ENCODE results near the gene HTT.
"Not testable (repeated sequence)": the region's sequence is repeated elsewhere in the genome, so short reads cannot be mapped to it uniquely, and the experiment has no call there.

HTT gene

DNA sequence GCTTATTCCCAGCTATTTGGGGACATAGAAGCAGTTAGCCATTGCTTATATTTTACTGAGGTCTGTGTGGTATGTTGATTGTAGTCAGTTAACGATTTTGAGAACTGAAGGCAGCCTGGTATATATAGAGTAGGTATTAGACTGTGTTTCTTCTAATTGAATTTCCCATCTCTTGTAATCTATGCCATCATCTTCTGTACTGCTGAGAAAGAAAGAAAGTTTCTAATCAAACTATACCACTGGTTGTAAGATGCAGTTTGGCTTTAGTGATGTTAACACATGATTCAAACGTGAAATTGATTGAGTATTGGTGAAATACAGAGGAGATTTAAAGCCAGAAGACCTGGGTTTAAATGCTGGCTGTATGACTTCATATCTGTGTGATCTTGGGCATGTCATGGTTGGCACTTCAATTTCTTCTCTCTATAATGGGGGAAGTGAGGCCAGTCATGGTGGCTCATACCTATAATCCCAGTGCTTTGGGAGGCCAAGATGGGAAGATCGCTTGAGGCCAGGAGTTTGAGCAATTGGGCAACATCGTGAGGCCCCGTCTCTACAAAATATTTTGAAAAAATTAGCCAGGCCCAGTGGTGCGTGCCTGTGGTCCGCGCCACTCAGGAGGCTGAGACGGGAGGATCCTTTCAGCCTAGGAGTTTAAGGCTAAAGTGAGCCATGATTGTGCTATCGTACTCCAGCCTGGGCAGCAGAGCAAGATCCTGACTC lies 11.6 kb downstream of the HTT start:
- no peak for DNase-seq

DNA sequence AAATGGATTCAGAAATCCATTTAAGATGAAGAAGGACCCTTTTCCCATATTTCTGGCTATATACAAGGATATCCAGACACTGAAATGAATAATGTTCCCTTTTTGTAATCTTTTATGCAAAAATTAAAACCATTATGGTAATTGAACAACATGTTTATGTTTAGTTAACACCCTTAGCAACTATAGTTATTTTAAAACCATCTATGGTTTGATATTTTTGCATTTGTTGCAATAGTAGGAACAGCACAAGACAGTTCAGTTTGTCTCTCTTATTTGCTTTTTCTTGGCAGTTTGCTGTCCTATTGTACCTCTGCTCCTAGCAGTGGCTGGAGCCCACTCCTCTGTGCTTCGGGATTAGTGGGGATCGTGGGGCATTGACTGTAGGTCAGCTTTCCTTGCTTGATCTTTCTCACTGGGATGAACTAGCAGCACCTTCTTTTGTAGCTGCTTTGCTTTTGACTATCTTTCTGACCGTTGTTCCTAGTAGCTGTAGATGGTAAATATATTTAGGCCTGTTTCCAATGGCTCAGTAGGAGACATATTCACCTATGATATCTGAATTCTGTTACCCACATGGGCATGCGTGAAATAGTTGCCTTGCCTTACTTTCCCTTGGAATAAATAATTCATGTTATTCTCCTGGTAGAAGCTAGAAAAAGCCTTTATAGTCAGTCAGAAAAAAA lies 12.8 kb downstream of the HTT start:
- no peak for DNase-seq

DNA sequence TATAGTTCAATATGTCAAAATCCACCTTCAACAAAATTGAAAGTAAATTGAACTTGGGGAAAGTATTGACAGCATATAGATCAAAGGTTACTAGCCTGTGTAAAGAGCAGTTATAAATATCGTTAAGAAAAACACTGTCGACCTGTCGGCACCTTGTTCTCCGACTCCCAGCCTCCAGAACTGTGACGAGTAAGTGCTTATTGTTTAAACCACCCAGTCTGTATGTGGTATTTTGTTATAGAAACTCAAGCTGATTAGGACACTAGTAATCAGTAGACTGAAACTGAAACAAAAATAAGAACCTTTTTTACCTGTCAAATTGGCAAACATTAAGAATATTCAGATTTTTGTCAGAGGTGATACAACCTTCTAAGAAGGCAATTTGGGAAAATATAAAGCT lies 17.0 kb downstream of the HTT start:
- no peak for DNase-seq

DNA sequence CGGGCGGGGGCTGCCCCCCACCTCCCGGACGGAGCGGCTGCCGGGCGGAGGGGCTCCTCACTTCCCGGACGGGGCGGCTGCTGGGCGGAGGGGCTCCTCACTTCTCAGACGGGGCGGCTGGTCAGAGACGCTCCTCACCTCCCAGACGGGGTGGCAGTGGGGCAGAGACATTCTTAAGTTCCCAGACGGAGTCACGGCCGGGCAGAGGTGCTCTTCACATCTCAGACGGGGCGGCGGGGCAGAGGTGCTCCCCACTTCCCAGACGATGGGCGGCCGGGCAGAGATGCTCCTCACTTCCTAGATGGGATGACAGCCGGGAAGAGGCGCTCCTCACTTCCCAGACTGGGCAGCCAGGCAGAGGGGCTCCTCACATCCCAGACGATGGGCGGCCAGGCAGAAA lies 20.2 kb downstream of the HTT start:
- DNase-seq: not testable (repeated sequence)

DNA sequence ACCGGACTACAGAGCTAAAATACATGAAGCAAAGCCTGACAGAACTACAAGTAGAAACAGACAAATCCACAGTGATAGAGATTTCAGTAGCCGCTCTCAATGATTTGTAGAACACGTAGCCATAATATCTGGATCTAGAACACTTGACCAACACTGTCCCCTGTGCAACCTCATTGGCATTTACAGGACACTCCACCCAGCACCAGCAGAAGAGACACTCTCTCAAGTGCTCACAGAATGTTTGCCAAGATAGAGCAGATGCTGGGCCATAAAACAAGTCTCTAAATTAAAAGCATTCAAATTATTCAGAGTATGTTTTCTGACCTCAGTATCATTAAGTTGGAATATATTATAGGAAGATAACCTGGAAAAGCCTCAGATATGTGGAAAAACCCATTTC lies 21.7 kb downstream of the HTT start:
- no peak for DNase-seq

DNA sequence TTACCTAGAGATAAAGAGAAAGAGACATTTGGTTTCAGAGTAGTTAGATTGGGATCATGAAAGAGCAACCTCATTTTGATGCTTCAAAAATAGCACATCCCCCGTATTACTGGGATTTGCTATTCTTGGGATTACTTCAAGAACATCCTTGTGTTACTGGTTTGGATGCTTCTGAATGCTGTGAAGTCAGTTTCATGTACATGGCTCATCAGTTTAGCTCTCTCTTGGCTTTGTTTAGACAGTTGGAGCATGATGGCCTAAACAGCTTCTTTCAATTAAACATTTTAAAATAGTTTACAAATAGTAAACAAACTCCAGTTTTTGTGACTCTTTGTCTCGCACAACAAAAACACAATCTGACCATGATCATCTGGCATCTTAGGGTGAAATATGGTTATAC lies 23.9 kb downstream of the HTT start:
- DNase-seq: no peak

DNA sequence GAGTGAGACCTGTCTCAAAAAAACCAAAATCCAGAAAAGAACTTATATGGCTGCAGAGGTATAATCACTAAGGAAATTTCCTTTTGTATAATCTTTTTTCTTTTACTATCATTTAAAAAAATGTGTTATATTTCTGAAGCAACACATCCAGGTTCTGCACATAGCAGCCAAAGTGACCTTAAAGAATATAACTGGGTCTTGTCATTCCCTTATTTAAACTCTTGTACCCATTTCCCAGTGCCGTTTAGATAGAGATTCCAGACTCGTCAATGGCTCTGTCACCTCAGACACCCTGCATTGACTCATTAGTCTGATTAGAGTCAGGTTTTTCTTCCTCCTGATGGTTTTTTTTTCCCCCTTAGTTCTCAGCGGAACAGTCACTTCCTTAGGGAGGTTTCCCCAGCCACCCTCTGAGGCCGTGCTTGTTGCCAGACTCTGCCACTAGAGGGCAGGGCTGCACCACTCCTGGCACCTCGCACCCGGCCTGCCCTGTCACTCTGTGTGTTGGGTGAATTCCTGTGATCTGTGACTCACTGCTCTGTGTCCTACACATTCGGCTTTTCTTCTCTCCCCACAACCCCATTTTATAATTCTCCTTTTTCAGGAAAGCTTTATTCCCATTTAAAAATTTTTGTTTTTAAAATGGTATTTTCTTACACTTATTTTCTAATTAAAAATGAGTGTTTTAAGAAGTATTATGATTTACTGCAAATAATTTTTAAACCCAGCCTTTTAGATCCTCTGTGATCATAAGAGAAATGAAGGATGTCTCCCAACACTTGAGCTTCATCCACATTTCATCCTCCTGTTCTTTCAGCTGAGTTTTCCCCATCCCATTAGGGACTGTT lies 32.1 kb downstream of the HTT start:
- peak; percentile 93 for DNase-seq

DNA sequence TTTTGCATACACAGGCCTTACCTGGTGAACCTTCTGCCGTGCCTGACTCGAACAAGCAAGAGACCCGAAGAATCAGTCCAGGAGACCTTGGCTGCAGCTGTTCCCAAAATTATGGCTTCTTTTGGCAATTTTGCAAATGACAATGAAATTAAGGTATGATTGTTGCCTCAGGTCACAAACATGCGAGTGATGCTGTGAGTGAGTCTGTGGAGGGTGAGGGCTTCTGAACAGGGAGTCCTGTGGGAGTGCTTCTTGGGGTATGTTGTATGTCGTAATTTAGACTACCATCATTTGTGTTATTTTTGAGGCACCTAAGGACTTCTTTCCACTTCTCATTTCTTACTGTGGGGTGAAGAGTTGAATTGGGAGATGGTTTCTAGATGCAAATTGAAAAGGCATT lies 32.8 kb downstream of the HTT start:
- DNase-seq: no peak

DNA sequence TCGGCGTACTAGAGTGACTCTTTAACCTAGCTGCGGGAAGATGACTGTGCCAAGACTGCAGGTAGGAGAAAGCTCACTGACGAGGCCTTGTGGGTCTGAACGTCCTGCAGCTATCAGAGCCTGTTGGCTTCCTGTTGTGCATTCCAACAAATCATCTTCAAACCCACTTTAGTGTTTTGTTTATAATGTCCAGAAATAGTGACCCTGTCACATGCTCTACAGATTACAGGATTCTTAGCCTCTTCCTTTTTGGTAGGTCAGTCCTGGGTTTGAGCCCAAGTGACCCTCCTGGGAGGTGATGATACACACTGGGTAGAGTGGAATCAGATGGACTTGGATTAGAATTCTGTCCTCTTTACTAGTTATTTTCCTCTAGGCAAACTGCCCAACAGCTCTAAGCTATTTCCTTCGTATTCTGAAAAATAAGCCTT lies 33.2 kb downstream of the HTT start:
- no peak for DNase-seq

DNA sequence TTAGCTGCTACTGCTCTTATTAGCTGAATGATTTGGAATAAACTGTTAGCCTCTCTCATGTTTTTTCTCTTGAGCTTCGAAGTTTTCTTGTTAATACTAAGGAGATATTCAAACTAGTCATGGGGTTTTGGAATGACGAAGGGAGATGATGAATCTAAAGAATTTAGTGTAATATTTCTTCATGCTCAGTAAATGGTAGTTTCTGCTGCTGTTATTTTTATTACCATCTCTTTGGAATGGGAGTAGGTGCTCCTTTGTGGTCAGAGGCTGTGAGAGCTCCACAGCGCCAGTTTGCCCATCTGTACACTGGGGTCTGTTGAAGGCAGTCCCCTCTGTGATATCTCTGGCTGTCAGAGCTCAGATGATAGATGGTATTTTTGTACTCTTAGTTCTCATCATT lies 33.7 kb downstream of the HTT start:
- no peak for DNase-seq

DNA sequence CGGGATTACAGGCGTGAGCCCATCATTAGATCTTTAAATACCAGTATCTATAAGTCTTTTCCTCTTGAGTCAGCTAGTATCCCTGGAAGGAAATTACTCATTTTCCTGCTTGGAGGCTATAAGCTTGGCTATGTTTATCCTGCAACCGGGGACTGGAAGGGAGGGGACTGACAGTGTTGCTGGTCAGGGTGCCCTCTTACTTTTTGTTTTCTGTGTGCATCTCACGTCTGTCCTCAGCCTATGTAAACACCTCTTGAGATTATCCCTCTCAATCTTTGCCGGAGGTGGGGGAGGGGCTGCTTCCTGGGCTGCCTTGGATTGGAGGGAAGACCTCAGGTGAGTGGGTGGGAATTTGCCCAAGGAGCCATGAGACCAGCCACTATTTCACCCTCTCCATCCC lies 37.0 kb downstream of the HTT start:
- DNase-seq: no peak

DNA sequence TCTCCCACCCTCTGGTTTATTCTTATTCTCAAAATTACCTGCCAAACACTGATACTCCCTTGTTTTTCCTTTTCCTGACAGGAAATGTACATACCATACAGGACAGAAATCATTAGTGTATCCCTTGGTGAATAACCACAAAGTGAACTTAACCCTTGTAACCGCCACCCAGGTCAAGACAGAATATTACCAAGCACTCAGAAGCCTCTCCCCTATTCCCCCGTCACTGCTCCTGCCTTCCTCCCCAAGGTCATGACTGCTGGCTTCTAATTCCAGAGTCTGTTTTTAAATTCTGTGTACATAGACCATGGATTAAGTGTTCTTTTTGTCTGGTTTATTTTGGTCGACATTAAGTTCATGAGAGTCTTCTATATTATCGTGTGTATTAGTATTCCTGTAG lies 37.7 kb downstream of the HTT start:
- DNase-seq: no peak

DNA sequence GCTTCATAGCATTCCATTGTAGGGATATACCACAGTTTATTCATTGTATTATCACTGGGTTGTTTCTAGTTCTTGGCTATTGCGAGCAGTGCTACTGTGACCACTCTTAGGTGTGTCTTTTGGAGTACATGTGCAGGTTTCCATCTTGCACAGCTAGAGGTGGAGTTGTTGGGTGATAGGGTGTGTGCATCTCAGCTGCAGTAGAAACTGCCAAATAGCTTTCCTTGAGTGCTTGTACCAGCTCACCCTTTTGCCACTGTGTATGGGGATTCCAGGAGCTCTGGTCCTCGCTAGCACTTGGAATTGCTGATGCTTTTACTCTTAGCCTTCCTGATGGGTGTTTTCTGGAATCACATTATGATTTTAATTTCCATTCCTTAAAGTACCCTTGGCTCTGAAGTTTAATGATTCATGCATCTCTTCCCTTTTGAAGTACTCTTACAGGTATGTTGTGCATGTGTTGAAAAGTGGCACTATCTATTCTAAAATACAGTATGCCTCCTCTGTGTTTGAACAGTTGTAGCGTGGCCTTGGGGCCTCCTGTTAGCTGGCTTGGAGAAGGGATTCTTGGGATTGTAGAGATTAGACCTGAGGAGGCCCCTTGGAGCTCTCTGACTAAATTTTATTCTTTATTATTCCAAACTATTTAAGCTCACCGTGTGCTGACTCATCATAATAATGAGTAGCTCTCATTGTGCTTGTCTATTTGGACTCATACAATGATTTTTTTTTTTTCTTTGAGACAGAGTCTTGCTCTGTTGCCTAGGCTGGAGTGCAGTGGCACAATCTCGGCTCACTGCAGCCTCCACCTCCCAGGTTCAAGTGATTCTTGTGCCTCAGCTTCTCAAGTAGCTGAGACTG lies 38.4 kb downstream of the HTT start:
- no peak for DNase-seq

DNA sequence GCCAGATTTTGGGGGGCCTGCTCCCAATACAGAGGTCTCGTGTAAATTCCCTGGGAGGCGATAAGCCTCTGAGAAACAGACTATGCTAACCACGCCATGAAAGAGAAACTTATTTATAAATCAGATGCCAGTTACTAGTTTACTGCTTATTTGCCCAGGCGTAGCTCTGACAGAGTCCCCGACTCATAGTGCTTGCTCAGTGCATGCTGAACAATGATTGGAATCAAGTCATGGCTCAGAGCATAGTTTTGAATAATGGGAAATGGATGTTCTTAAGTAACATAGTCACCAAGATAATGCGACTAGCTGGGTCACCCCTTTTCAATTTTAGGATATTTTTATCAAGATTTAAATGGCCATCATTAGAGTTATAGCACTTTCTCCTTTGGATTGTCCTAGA lies 39.9 kb downstream of the HTT start:
- no peak for DNase-seq

DNA sequence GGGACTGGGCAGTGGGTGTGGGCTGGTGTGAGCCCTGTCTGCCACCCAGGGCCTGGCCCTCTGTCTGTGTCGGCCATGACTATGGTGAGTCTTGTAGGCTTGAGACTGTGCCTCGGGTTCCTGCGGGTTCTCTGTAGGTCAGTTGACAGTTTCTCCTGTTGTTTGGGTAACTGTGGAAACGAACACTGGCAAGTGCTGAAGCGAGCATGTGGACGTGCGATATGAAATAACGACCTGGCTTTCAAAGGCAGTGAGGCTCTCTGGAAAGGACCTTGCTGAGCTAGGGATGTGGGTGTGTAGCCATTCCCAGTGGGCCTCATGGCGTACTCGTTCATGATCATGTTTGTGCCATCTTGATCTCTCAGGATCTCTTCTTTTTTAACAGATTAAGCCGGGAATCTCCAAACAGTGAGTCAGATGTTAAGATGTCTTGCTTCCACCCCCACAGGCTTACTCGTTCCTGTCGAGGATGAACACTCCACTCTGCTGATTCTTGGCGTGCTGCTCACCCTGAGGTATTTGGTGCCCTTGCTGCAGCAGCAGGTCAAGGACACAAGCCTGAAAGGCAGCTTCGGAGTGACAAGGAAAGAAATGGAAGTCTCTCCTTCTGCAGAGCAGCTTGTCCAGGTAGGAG lies 41.3 kb downstream of the HTT start:
- DNase-seq: no peak

DNA sequence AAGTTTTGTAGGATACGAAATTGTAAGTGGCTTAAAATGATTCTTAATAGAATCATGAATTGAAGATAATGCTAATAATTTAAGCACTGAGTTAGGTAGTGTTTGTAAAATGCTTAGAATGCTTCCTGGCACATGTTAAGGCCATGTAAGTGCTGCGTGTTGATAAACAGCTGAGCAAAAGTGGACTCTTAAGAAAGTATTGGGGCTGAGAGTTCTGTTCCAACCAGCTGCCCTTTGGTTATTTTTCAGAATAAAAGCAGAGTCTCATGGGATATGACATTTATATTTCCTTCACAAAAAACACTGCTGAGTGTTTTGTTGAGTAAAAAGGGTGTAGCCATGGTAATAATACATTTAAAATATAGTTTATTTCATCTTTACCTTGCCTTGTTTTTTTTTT lies 42.5 kb downstream of the HTT start:
- no peak for DNase-seq

DNA sequence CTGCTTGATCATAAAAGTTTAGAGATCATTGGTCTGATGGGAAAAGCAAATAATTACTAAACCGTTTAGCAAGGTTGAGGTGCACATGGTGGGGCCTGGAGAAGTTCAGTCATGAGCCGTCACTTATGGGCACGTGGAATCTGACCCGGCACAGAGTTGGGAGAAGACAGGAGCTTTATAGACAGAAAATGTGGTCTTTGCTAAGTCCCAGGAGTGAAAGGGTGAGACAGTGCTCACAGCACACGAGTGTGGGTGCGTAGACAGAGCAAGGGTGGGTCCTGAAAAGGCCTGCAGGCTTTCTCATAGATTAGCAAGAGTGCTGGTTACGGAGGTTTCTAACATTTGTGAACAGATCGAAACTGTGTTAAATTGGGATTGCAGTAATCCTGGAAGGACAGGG lies 43.8 kb downstream of the HTT start:
- DNase-seq: no peak

DNA sequence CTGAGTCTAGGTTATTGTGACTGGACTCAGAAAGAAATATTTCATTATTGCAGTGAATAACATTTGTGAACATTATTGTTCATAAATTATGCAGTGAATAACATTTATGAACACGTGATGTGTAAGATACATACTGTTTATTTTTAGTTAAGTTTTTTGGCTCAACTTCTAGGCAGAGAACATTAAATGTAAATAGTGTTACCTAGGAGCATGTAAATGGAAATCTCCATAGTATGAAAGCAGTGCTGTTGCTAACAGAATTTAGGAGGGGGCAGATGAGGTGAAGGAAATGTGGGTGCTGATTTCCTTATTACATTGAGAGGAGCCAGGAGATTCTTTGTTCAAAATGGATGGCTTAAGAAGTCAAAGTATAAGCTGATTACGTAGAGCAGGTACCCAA lies 45.0 kb downstream of the HTT start:
- DNase-seq: no peak

DNA sequence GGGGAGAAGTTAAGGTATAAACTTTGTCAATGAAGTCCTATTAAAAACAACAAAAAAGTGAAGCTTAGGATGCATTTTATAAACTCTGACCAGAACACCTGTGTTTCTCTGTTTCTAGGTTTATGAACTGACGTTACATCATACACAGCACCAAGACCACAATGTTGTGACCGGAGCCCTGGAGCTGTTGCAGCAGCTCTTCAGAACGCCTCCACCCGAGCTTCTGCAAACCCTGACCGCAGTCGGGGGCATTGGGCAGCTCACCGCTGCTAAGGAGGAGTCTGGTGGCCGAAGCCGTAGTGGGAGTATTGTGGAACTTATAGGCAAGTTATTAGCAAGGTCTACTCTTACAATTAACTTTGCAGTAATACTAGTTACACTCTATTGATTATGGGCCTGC lies 46.6 kb downstream of the HTT start:
- DNase-seq: no peak

DNA sequence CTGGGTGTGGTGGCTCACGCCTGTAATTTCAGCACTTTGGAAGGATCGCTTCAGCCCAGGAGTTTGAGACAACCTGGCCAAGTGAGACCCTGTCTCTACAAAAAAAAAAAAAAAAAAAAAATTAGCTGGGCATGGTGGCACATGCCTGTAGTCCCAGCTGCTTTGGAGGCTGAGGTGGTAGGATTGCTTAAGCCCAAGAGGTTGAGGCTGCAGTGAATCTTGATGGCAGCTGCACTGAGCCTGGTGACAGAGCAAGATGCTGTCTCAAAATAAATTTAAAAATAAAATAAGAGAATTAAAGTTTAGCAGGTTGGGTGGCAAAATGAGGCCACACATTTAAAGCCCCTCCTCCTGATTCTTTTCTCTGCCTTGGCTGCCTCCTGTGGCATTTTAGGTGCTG lies 47.1 kb downstream of the HTT start:
- no peak for DNase-seq

DNA sequence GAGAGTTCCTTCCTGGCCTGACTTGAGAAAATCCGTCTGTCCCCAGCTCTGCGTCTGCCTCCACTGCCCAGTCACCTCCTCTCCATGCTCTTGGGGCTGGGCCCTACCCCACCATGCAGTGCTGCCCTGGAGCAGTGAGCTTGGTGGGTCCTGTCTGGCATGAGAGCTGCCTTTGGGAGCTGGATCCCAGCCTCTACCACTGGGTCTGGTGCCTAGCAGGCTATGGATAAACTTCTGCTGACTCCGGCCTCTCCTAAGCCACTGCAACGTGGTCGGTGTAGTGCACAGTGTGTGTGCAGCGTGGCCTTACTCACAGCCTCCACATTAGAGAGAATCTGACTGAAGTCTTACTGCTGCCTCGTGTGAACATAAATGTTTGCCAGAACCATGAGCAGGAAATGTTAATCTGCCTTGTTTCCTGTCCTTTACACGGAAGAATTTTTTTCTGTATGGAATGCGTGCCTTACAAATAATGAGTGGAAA lies 47.6 kb downstream of the HTT start:
- no peak for DNase-seq

DNA sequence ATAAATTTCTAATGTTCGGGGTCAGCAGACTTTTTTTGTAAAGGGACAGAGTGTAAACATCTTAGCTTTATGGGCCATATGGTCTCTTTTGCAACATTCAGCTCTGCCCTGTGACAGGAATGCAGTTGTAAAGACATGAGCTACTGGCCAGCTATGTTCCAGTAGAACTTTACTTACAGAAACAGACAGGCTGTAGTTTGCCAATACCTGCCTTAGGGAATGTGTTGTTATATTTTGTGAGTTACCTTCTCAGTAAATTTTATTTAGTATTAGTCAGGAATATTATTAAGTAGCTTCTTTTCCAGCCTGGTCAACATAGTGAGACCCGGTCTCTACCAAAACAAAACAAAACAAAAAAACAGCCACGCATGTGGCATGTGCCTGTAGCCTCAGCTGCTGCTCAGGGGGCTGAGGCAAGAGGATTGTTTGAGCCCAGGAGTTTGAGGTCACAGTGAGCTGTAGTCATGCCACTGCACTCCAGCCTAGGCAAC lies 48.7 kb downstream of the HTT start:
- no peak for DNase-seq
